IMR-90 (cell line): Measurements from ENCODE around the gene TROAP. TPM values are rescaled to one million over a fixed set of nuclear protein-coding genes. Genes with fewer than 3 reads are reported as not detected.

Source experiments
- ATAC-seq: fragments of 200-7000 bp; cut with Tn5 transposase; 2 replicates; pipeline ENCODE4 v1.9.1; 2020; ENCODE audit warnings: low read depth, mild to moderate bottlenecking, moderate library complexity
- BruUV-seq: library from RNA; stranded (reverse); fragments of 400-500 nt; replicated peaks from 2 replicates; lab custom pipeline; 2021; lab: Mats Ljungman, UMichigan
- CTCF ChIA-PET: fragments of 300-600 bp; formaldehyde crosslinking; extraction: SDS; loops from one replicate; lab custom pipeline; 2021; ENCODE audit warnings: antibody characterized with exemption; lab: Yijun Ruan, JAX
- POLR2A ChIA-PET: fragments of 300-600 bp; sonication (Branson Sonifier 250); formaldehyde crosslinking; loops from one replicate; lab custom pipeline; 2022; ENCODE audit warnings: antibody characterized with exemption; ENCODE audit not compliant: unreplicated experiment; lab: Charles Lee
- DNase-seq: peaks from one replicate; pipeline ENCODE4 v3.0.0; 2013
- H2AFZ ChIP-seq: replicated peaks from 2 replicates; pipeline ENCODE3; 2013; ENCODE audit warnings: low read length, mild to moderate bottlenecking; ENCODE audit not compliant: poor library complexity
- H2AK5ac ChIP-seq: 2 replicates; pipeline ENCODE4 v1.6.1; 2013; ENCODE audit warnings: low read depth, low read length, inconsistent platforms
- H2AK9ac ChIP-seq: replicated peaks from 2 replicates; pipeline ENCODE3; 2013; ENCODE audit warnings: mild to moderate bottlenecking, low read depth, low read length, moderate library complexity; ENCODE audit not compliant: poor library complexity
- H2BK120ac ChIP-seq: 2 replicates; pipeline ENCODE4 v1.6.1; 2013; ENCODE audit warnings: low read depth, low read length, inconsistent platforms
- H2BK15ac ChIP-seq: 3 replicates; pipeline ENCODE4 v1.6.1; 2013; ENCODE audit warnings: low read depth, low read length, inconsistent platforms
- H2BK20ac ChIP-seq: 2 replicates; pipeline ENCODE4 v1.6.1; 2013; ENCODE audit warnings: low read depth, mild to moderate bottlenecking, inconsistent platforms, low read length, moderate library complexity
- H2BK5ac ChIP-seq: 2 replicates; pipeline ENCODE4 v1.6.1; 2013; ENCODE audit warnings: mild to moderate bottlenecking, low read depth, low read length, inconsistent platforms; ENCODE audit not compliant: poor library complexity, severe bottlenecking
- H3K14ac ChIP-seq: replicated peaks from 2 replicates; pipeline ENCODE4 v1.6.1; 2013; ENCODE audit warnings: low read depth, low read length, inconsistent platforms
- H3K18ac ChIP-seq: 2 replicates; pipeline ENCODE4 v1.6.1; 2013; ENCODE audit warnings: low read depth, low read length, control low read depth
- H3K23ac ChIP-seq: 2 replicates; pipeline ENCODE4 v1.6.1; 2013; ENCODE audit warnings: low read depth, low read length, inconsistent platforms
- H3K27ac ChIP-seq: 2 replicates; pipeline ENCODE4 v1.5.1; 2013; ENCODE audit warnings: mild to moderate bottlenecking, control low read depth, low read length; ENCODE audit not compliant: insufficient read depth
- H3K27me3 ChIP-seq: 2 replicates; pipeline ENCODE4 v1.6.1; 2013; ENCODE audit warnings: low read length; ENCODE audit not compliant: control insufficient read depth, insufficient read depth
- H3K36me3 ChIP-seq: 2 replicates; pipeline ENCODE4 v1.6.1; 2013; ENCODE audit warnings: low read length, mixed read lengths; ENCODE audit not compliant: control insufficient read depth, insufficient read depth
- H3K4ac ChIP-seq: 2 replicates; pipeline ENCODE4 v1.6.1; 2013; ENCODE audit warnings: low read depth, low read length, inconsistent platforms
- H3K4me1 ChIP-seq: 2 replicates; pipeline ENCODE4 v1.6.1; 2013; ENCODE audit warnings: low read length, mixed read lengths; ENCODE audit not compliant: control insufficient read depth, insufficient read depth
- H3K4me2 ChIP-seq: 2 replicates; pipeline ENCODE4 v1.6.1; 2013; ENCODE audit warnings: low read depth, mild to moderate bottlenecking, control low read depth, low read length, moderate library complexity
- H3K4me3 ChIP-seq: 2 replicates; pipeline ENCODE4 v1.5.1; 2013; ENCODE audit warnings: low read depth, mild to moderate bottlenecking, control low read depth, low read length, moderate library complexity; ENCODE audit not compliant: insufficient read depth
- H3K56ac ChIP-seq: 2 replicates; pipeline ENCODE4 v1.6.1; 2013; ENCODE audit warnings: low read length, inconsistent platforms; ENCODE audit not compliant: insufficient read depth; ENCODE audit errors: extremely low read depth
- H3K79me1 ChIP-seq, 2 experiments: 2 replicates each; pipeline ENCODE4 v1.6.1; 2013; ENCODE audit warnings: low read length in 2 of 2, inconsistent platforms in 1 of 2, low read depth in 1 of 2
- H3K9ac ChIP-seq: 2 replicates; pipeline ENCODE4 v1.6.1; 2013; ENCODE audit warnings: low read depth, low read length, control low read depth
- H3K9me1 ChIP-seq: 2 replicates; pipeline ENCODE4 v1.6.1; 2013; ENCODE audit warnings: low read length, inconsistent platforms; ENCODE audit not compliant: insufficient read depth
- H3K9me3 ChIP-seq: 2 replicates; pipeline ENCODE4 v1.6.1; 2013; ENCODE audit warnings: low read length; ENCODE audit not compliant: control insufficient read depth, insufficient read depth
- H4K20me1 ChIP-seq: 2 replicates; pipeline ENCODE4 v1.6.1; 2013; ENCODE audit warnings: low read length, inconsistent platforms; ENCODE audit not compliant: insufficient read depth
- H4K5ac ChIP-seq: 2 replicates; pipeline ENCODE4 v1.6.1; 2013; ENCODE audit warnings: mild to moderate bottlenecking, low read depth, low read length, control low read depth
- H4K8ac ChIP-seq, 2 experiments: 2 replicates each; pipeline ENCODE4 v1.6.1; 2013; ENCODE audit warnings: low read depth in 2 of 2, low read length in 2 of 2, control low read depth in 1 of 2, inconsistent platforms in 1 of 2
- H4K91ac ChIP-seq: 2 replicates; pipeline ENCODE4 v1.6.1; 2013; ENCODE audit warnings: low read depth, low read length, inconsistent platforms; ENCODE audit not compliant: insufficient read depth
- BHLHE40 ChIP-seq: fragments of 150-350 bp; IDR thresholded peaks from 2 replicates; pipeline ENCODE4 v1.6.1; 2016; ENCODE audit warnings: mild to moderate bottlenecking, low read depth, low read length
- CEBPB ChIP-seq: IDR thresholded peaks from 2 replicates; pipeline ENCODE4 v1.6.1; 2012; ENCODE audit warnings: low read depth, low read length, improper control_type of control experiment
- CHD1 ChIP-seq: IDR thresholded peaks from 2 replicates; pipeline ENCODE4 v1.6.1; 2012; ENCODE audit warnings: low read depth, low read length, improper control_type of control experiment
- FOS ChIP-seq: fragments of 150-350 bp; IDR thresholded peaks from 2 replicates; pipeline ENCODE4 v1.6.1; 2016; ENCODE audit warnings: low read depth, low read length
- MAFK ChIP-seq: IDR thresholded peaks from 2 replicates; pipeline ENCODE4 v1.6.1; 2012; ENCODE audit warnings: low read depth, low read length, improper control_type of control experiment
- MAZ ChIP-seq: IDR thresholded peaks from 2 replicates; pipeline ENCODE4 v1.6.1; 2012; ENCODE audit warnings: low read depth, mild to moderate bottlenecking, low read length, improper control_type of control experiment, moderate library complexity, borderline replicate concordance
- MXI1 ChIP-seq: IDR thresholded peaks from 2 replicates; pipeline ENCODE4 v1.6.1; 2012; ENCODE audit warnings: low read depth, mild to moderate bottlenecking, low read length, moderate library complexity, borderline replicate concordance
- NFE2L2 ChIP-seq: fragments of 150-350 bp; IDR thresholded peaks from 2 replicates; pipeline ENCODE4 v1.6.1; 2016; ENCODE audit warnings: low read depth, mild to moderate bottlenecking, low read length
- POLR2A ChIP-seq: IDR thresholded peaks from 2 replicates; pipeline ENCODE4 v1.6.1; 2012; ENCODE audit warnings: mild to moderate bottlenecking, low read depth, low read length
- RAD21 ChIP-seq: IDR thresholded peaks from 2 replicates; pipeline ENCODE4 v1.6.1; 2012; ENCODE audit warnings: low read length, improper control_type of control experiment
- RCOR1 ChIP-seq: IDR thresholded peaks from 2 replicates; pipeline ENCODE4 v1.6.1; 2012; ENCODE audit warnings: mild to moderate bottlenecking, low read length, improper control_type of control experiment; ENCODE audit not compliant: insufficient replicate concordance
- RFX5 ChIP-seq: IDR thresholded peaks from 2 replicates; pipeline ENCODE4 v1.8.0; 2012; ENCODE audit warnings: low read depth, mild to moderate bottlenecking, low read length, moderate library complexity
- SMC3 ChIP-seq: fragments of 150-350 bp; IDR thresholded peaks from 2 replicates; pipeline ENCODE4 v1.6.1; 2016; ENCODE audit warnings: low read depth, mild to moderate bottlenecking, antibody characterized with exemption, low read length, moderate library complexity
- WGBS, 2 experiments: methylation state at CpG; one replicate each; pipeline versions ENCODE4 v1.1.5 to v1.1.7; 2013; ENCODE audit warnings: missing lambda C conversion rate in 2 of 2; ENCODE audit not compliant: insufficient read length in 1 of 2; ENCODE audit errors: extremely low coverage in 2 of 2; 5-methylcytosine and 5-hydroxymethylcytosine counted together
- dilution Hi-C: fragments of 300-500 bp; cut with HindIII; formaldehyde crosslinking; loops from one replicate; pipeline ENCODE4 v1.14.3; 2018; ENCODE audit warnings: low sequenced_read_pairs; ENCODE audit not compliant: unreplicated experiment
- in situ Hi-C: fragments of 300-500 bp; cut with MboI; formaldehyde crosslinking; loops from 3 replicates; pipeline ENCODE4 v1.14.3; 2019; ENCODE audit warnings: low sequenced_read_pairs, inconsistent platforms, mixed read lengths
- intact Hi-C: fragments of 100-400 bp; cut with micrococcal nuclease; formaldehyde crosslinking; loops from 2 replicates; pipeline ENCODE4 v1.10.0; 2022
- polyA plus RNA-seq, 3 experiments: library from polyadenylated mRNA; depleted of rRNA; stranded (reverse); fragments of >200 nt; gene quantifications; 2 replicates each; pipeline ENCODE4 v1.2.3, GENCODE V29; 2012; ENCODE audit warnings: low replicate concordance in 1 of 3
- total RNA-seq: library from RNA; depleted of rRNA; stranded (reverse); fragments of >200 nt; gene quantifications from 2 replicates; pipeline ENCODE4 v1.2.3, GENCODE V29; 2012
- TF ChIP-seq, protein P1 (sequence below): conservative IDR thresholded peaks from 2 replicates; pipeline ENCODE4 v1.5.1; 2012; ENCODE audit warnings: mild to moderate bottlenecking, low read depth, low read length, improper control_type of control experiment
- TF ChIP-seq, protein P2 (sequence below): fragments of 150-350 bp; IDR thresholded peaks from 2 replicates; pipeline ENCODE4 v1.6.1; 2016; ENCODE audit warnings: low read depth, mild to moderate bottlenecking, low read length, moderate library complexity, borderline replicate concordance
- TF ChIP-seq, protein P3 (sequence below): fragments of 150-350 bp; IDR thresholded peaks from 2 replicates; pipeline ENCODE4 v1.6.1; 2017; ENCODE audit warnings: mild to moderate bottlenecking, antibody characterized with exemption, low read length, low read depth

Gene TROAP
- total and polyA plus RNA-seq, 2 of the 4 experiments (the other 2 are of a cell fraction) = 21.5 to 29.3 TPM

DNA sequence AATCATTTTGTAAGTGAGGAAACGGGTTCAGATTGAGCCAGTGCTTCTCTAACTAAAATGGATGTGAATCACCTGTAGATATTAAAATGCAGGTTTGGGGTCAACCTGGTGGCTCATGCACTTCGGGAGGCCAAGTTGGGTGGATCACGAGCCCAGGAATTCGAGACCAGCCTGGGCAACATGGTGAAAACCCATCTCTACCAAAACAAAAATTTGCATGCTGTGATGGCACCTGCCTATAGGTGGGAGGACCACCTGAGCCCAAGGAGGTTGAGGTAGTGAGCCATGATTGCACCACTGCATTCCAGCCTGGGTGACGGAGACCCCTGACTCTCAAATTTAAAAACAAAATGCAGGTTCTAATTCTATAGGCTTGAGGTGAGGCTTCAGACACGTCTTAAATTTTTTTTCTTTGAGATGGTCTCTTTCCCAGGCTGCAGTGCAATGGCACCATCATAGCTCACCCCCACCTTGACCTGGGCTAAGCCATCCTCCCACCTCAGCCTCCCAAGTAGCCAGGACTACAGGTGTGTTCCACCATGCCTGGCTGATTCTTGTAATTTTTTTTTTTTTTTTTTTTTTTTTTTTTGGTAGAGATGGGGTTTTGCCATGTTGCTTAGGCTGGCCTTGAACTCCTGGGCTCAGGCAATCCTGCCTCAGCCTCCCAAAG, 49.2 kb upstream of the TROAP start:
- no peak overlapping the region for H2AFZ ChIP-seq
- H2AK9ac ChIP-seq = no peak overlapping the region
- H3K9ac ChIP-seq = no peak overlapping the region
- no peak overlapping the region for H3K4me2 ChIP-seq
- no peak overlapping the region for H2BK20ac ChIP-seq
- dilution Hi-C loops (no loop called here), intact Hi-C loops (no loop called here), in situ Hi-C loops (no loop called here)
- 100% methylated on average over 1 of the region's 6 CpGs; no CpG with 5 or more reads in 1 of the 2 experiments for WGBS, 2 experiments
- peaks cover 71% of the 10 kb centered on the region for H4K20me1 ChIP-seq
- no peak overlapping the region for H3K56ac ChIP-seq
- peaks cover 45% of the 10 kb centered on the region for H3K36me3 ChIP-seq
- no peak overlapping the region for H4K8ac ChIP-seq
- no peak overlapping the region for H4K5ac ChIP-seq
- H4K91ac ChIP-seq = no peak overlapping the region
- H3K18ac ChIP-seq = no peak overlapping the region
- H3K4me3 ChIP-seq = no peak overlapping the region
- H3K14ac ChIP-seq = no peak overlapping the region
- no TSS peak for BruUV-seq
- H3K4me1 ChIP-seq = peaks cover 3% of the 10 kb centered on the region; the same call in 1 of the 2 replicates
- no peak for TF ChIP-seq CEBPB
- no peak for TF ChIP-seq MAZ
- TF ChIP-seq SMC3 = no peak
- TF ChIP-seq, protein P1, sequence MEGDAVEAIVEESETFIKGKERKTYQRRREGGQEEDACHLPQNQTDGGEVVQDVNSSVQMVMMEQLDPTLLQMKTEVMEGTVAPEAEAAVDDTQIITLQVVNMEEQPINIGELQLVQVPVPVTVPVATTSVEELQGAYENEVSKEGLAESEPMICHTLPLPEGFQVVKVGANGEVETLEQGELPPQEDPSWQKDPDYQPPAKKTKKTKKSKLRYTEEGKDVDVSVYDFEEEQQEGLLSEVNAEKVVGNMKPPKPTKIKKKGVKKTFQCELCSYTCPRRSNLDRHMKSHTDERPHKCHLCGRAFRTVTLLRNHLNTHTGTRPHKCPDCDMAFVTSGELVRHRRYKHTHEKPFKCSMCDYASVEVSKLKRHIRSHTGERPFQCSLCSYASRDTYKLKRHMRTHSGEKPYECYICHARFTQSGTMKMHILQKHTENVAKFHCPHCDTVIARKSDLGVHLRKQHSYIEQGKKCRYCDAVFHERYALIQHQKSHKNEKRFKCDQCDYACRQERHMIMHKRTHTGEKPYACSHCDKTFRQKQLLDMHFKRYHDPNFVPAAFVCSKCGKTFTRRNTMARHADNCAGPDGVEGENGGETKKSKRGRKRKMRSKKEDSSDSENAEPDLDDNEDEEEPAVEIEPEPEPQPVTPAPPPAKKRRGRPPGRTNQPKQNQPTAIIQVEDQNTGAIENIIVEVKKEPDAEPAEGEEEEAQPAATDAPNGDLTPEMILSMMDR = no peak
- TF ChIP-seq RFX5 = no peak
- no peak for TF ChIP-seq CHD1
- TF ChIP-seq, protein P2, sequence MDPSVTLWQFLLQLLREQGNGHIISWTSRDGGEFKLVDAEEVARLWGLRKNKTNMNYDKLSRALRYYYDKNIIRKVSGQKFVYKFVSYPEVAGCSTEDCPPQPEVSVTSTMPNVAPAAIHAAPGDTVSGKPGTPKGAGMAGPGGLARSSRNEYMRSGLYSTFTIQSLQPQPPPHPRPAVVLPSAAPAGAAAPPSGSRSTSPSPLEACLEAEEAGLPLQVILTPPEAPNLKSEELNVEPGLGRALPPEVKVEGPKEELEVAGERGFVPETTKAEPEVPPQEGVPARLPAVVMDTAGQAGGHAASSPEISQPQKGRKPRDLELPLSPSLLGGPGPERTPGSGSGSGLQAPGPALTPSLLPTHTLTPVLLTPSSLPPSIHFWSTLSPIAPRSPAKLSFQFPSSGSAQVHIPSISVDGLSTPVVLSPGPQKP = no peak
- TF ChIP-seq, protein P3, sequence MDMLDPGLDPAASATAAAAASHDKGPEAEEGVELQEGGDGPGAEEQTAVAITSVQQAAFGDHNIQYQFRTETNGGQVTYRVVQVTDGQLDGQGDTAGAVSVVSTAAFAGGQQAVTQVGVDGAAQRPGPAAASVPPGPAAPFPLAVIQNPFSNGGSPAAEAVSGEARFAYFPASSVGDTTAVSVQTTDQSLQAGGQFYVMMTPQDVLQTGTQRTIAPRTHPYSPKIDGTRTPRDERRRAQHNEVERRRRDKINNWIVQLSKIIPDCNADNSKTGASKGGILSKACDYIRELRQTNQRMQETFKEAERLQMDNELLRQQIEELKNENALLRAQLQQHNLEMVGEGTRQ = no peak
- no peak for TF ChIP-seq MXI1
- no peak for TF ChIP-seq NFE2L2
- no peak for TF ChIP-seq FOS
- no peak for TF ChIP-seq BHLHE40
- TF ChIP-seq RAD21 = no peak
- TF ChIP-seq POLR2A = no peak
- no peak for TF ChIP-seq MAFK
- TF ChIP-seq RCOR1 = no peak
- H3K9me1 ChIP-seq = peaks cover 24% of the 10 kb centered on the region
- H2BK120ac ChIP-seq = no peak overlapping the region
- CTCF ChIA-PET = no interaction called here
- ATAC-seq = no peak
- H3K23ac ChIP-seq = no peak overlapping the region
- no peak overlapping the region for H2BK15ac ChIP-seq
- H3K27ac ChIP-seq = no peak overlapping the region
- H2BK5ac ChIP-seq = no peak overlapping the region
- H3K4ac ChIP-seq = no peak overlapping the region
- no peak for DNase-seq
- POLR2A ChIA-PET = no interaction called here
- no peak overlapping the region for H2AK5ac ChIP-seq
- H3K27me3 ChIP-seq = no peaks in the 10 kb centered on the region; the same call in 1 of the 2 replicates
- H3K79me1 ChIP-seq = peaks cover 22 to 54% of the 10 kb centered on the region in 2 experiments
- no peaks in the 10 kb centered on the region for H3K9me3 ChIP-seq
